ENCODE measurements around the gene HHATL.

Gene HHATL

DNA sequence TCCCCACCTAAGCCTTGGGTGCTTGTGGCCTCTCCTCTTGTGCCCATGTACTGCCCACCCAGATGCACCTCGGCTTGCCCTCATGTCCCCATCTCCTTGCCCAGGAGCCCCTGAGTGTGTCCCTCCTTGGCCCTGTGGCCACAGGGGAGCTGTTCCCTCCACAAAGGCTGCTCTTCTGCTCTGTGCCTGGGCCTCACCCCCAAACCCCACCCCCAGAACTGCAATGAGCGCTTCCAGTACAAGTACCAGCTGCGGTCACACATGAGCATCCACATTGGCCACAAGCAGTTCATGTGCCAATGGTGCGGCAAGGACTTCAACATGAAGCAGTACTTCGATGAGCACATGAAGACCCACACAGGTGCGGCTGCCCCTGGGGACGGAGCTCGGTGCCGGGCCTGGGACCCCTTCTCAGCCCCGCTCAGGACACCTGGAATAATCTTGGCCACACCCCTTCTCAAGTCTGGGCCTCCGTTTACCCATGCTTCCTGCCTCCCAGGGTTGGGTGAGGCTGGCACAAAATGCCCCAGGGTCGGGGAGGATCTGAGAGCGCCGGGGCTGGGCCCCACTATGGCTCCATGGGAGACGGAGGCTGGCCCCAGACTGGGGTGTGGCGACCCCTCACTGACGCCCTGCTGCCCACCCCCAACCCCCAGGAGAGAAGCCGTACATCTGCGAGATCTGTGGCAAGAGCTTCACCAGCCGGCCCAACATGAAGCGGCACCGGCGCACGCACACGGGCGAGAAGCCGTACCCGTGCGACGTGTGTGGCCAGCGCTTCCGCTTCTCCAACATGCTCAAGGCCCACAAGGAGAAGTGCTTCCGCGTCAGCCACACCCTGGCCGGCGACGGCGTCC, 38.8 kb downstream of the HHATL start:
- no peak for DNase-seq

- DNase-seq, result no peak
These were observed 39.6 kb downstream of the HHATL start for GRCh38 chr3:42662813-42663535.

- no peak for DNase-seq
These were observed 40.4 kb downstream of the HHATL start for GRCh38 chr3:42662037-42662812.

DNA sequence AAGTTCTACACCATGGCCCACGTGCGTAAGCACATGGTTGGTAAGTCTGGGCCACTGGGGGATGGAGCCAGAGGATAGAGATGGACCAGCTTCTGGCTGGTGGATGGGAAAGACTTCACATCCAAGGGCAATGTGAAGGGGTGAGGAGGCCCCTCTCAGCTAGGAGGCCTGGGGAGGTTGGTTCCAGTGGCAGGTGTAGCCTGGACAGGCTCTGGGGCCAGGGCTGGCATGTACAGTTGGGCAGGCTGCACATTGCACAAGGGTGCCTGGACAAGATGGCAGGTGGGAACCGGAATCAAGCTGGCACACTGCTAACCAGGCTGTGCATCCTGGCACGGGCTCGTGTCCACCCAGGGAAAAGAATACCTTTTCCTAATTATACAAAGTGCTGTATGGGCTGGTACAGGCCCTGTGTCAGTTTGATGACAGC, 41.0 kb downstream of the HHATL start:
- no peak for DNase-seq

DNA sequence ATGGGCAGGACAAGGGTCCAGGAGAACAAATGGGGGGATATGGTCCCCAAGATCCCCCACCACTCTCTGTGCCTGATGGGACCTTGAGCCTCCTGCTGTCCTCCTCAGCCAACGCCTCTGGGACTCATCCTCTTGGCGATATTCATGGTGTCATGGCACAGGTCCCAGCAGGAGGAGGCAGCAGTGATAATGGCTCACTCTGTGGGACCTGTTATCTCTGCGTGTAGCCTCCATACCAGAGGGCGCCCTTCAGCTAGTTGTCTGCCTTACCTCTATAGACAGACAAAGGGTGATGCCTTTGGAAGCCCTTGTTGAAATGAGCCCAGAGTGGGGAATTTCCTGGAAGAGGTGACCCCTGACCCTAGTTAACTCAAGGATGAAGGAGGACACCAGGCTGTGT, 41.7 kb downstream of the HHATL start:
- DNase-seq, result no peak

- DNase-seq, result no peak
These were observed 42.4 kb downstream of the HHATL start for GRCh38 chr3:42660131-42660715.

DNA sequence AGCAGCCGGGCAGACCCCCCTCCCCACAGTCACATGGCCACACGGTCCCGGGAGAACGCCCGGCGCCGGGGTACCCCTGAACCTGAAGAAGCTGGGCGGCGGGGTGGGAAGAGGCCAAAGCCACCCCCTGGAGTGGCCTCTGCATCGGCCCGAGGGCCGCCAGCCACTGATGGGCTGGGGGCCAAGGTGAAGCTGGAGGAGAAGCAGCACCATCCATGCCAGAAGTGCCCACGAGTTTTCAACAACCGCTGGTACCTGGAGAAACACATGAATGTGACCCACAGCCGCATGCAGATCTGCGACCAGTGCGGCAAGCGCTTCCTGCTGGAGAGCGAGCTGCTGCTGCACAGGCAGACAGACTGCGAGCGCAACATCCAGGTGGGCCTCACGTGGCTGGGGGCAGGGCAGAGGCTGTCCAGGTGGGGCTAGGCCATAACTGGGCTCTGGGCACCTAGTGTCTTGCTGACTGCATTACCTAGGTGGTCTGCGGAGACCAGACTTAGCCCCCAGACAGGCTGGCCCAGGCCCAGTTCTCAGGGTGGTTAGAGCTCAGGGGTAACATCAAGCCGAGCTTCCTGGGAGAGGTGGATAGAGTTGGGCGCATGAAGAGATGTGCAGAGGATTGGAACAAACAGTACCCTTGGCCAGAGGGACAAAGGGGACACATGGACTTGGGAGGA, 43.0 kb downstream of the HHATL start:
- DNase-seq, result no peak

GRCh38 chr3:42658771-42659390, 43.7 kb downstream of the HHATL start:
- no peak for DNase-seq

DNA sequence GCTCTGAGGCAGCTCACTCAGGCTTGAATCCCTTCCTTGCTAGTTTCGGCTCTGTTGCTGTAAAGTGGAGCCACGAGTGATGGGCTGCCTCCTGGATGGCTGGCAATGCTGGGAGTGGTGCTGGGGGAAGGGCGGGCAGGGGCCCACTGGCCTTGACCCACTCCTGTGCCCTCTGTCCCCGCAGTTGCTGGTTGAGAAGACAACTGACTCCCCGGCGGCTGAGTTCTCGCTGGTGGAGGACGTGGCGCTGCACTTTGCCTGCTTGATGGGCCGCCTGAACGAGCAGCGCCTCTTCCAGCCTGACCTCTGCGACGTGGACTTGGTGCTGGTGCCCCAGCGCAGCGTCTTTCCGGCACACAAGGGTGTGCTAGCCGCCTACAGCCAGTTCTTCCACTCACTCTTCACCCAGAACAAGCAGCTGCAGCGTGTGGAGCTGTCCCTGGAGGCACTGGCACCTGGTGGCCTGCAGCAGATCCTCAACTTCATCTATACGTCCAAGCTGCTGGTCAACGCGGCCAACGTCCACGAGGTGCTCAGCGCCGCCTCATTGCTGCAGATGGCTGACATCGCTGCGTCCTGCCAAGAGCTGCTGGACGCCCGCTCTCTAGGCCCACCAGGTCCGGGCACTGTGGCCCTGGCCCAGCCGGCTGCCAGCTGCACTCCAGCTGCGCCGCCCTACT, 44.4 kb downstream of the HHATL start:
- DNase-seq, result no peak

GRCh38 chr3:42657675-42658074, 44.9 kb downstream of the HHATL start:
- no peak for DNase-seq

DNA sequence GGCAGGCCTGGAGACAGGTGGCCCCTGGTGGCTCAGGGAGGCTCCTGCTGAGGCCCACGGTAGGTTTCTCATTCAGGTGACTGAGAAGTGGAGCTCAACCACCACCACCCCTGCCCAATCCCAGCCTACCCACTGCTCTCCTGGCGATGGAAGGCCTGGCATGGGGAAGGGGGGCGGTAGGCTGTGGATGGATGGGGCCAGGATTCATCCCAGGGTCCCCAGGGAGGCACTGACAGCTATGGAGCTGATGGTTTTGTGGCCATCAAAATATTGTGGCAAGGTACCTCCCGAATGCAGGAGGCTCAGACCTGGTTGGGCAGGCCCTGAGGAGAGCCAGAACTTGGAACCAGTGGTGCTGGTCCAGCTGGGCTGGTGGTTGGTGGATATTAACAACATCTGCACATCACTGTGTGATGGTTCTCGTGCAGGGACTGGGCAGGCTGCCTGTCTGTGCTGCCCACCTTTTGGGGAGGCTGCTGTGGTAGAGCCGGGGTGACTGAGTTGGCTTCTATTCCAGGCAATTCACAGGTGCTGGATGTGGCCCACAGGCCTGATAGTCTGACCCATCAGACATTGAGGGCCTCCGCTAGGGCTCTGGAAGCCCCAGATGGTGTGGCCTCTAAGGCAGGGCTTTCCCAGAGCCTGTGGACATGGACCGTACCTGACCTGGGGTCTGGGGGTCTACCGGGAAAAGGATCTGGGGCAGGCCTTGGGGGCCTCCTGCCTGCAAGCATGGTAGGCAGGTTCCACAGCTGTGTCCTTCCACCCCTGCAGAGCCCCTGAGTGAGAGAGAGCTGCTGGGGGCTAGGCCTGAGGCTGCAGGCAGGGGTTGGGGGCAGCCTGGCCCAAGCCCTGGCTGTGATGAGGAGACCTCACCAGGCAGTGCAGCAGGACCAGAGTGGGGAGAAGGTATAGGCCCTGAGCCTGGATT, 45.7 kb downstream of the HHATL start:
- DNase-seq, result no peak

DNA sequence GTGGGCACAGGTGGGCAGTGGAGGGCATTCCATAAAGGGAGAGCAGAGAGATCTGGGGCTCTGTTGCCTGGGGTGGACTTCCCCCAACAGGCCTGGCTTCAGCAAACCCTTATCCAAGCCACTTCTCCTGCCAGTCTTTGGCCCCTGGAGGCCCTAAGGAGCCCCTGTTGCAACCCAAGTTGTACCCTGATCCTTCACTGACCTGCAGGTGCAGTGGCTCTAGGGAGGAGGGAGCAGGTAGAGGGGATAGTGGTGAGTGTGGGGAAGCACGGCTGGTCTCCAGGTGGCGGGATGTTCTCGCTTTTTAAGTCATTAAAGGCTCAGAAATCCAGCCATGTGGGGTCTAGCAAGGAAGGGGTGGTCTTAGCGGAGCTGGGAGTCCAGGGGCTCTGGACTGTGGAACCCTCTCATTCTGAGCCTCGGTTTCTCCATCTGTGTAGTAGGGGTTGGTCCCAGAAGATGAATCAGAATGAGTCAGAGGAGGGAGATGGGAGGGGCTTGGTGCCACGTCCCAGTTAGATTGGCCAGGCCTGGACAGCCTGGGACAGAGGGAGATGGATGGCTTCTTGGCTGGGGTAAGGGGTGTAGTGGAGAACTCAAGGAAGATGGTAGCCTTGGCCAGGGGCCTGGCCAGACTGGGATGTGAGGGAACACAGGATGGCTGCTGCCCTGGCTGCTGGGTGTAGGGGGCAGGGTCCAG, 46.5 kb downstream of the HHATL start:
- DNase-seq, result peak; percentile 44

DNA sequence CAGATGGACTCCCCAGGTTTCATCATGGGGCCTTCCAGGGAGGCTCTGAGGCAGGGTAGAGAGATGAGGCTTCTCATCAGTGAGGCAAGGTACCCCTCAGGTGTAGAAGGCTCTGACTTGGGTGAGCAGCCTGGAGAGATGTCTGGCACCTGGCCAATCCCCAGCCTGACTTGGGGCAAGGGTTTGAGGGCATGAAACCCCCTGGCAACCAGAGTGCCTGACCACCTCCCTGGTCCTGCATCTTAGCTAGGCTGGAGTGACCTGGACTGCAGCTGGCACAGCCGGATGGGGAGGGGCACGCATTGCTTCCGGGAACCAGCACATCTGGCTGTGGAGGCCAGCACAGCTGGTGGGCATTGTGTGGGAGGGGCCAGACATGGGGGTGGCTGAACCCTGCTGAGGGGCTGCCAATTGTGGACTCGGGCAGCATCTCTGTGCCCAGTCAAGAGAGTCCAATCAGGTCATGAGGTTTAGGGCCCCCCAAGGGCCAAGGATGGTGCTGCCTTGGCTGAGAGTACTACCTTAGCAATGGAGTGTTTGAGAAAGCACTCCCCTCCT, 47.2 kb downstream of the HHATL start:
- DNase-seq, result no peak

DNA sequence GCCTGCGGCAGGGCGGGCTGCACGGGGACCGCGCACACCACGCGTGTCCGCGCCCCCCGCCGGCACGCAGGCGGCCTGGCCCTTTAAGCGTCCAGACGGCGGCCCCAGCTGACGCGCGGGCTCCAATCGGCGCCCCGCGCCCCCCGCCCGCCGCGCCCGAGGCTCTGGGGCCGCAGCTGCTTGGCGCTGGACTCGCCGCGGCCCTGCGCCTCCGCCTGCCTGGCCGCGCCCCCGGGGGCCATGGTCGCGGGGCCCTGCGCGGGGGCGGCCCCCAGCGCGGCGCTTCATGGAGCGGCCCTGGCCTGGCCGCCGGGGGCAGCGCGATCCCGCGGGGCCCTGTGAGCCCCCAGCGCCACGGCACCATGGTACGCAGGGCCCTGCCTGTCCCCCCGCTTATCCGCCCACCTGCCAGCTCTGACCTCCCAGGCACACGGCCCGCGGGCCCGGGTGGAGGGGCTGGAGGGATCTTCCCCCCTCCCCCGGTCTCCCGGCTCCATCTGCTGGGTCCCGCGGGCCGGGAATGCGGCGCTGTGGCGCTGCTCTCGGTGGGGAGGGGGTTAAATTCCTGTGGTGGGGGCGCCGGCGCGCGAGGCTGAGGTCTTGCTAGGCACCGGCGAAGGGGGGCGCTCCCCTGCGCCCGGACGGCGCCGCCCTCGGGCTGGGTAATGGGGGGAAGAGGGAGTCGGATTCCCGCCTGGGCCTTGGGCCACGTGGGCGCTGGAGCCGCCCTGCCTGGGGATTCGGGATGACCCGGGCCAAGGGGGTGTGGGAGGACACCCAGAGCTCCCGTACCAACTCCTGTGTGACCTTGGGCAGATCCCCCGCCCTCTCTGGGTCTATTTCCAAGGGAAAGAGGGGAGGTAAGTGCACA, 48.0 kb downstream of the HHATL start:
- peak; percentile 68 for DNase-seq

DNA sequence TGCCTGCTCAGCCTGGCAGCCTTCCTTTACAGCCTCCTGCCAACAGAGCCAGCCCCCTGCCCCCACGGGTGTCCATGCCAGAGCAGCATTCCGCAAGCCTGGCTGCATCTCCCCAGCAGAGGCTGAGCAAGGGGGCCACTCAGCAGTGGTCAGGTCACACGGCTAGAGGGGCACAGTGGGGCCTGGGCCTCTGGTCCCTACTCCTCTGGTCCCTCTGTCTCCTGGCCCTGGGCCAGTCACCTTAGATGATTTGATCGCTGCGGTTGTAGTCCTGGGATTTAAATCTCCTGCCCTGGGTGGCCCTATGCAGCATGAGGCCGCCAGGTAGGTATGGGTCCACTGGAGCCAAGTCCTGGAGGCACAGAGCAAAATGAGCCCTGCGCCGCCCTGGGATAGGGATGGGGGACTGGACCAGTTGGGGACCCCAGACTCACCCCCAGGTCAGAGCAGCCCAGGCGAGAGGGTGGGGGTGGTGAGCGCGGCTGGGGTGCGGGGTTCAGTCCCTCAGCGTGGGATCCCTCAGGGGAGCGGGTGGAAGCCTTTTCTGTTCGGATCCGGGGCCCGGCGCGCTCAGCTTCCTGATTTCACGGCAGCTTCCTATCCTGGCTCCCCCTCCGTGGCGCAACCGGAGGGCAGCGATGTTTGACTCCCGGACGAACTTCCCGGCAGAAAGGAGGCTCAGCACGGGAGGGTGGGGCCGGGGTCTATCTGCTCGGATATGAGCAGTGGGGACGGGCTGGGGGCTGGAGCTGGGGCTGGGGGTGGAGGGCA, 48.9 kb downstream of the HHATL start, which contains the start of gene ZBTB47:
Gene ZBTB47, plus strand, starts transcription at position 138 of the 771 bp plus-strand sequence. CDS start 4,659 bp downstream, outside the sequence.
- DNase-seq, result no peak

DNA sequence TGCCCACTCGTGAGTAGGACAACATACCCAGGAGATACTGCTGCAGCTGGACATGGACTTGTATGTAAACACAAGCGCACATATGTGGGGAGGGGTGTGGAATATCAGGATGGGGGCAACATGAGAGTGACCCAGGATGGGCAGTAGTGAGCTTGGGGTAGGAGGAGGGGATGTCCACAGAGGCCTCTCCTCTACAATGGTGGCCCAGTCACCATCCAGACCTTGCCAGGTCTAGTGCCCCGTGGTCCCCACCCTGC, 49.4 kb downstream of the HHATL start:
- no peak for DNase-seq

DNA sequence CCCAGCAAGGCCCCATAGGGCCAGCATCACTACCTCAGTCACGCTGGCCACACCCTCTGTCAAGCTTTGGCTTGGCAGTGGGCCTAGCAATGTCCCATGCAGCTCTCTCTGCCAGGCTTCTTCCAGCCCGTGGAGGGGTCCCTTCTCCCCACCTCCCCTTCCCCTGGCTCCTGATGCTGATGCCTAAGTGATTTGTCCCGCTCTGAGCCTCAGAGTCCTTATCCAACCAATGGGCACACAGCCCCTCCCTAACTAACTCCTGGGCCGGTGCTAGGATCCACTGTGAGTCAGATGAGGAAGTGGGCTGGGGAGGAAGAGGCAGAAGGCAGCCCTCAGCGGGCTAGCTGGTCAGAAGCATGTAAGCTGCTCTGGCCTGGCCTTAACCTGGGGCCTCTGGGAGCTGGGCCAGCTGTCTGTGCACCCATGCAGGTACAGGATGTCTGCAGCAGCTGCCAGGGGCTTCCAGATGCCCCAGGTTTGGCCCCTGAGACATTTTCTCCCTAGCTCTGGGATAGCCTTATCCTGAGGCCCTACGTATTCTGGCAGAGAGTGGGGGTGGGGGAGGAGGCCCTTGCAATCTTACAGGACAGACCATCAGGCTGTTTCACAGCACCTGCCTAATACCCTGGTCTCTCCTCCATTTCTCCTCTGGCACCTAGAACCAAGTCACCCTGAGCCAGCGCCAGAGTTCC, 49.8 kb downstream of the HHATL start:
- DNase-seq, result peak; percentile 65

Data from fibroblast of skin of abdomen (primary cell).